IPS-15b (cell line): ENCODE results near the gene OPN4.

Experiments
- H3K27me3 ChIP-seq: one replicate; pipeline ENCODE4 v1.6.1; 2013; ENCODE audit warnings: low read length; ENCODE audit not compliant: control insufficient read depth, insufficient read depth
- H3K36me3 ChIP-seq: one replicate; pipeline ENCODE4 v1.6.1; 2013; ENCODE audit warnings: low read length; ENCODE audit not compliant: control insufficient read depth, insufficient read depth
- H3K4me1 ChIP-seq: one replicate; pipeline ENCODE4 v1.6.1; 2013; ENCODE audit warnings: mild to moderate bottlenecking, low read length; ENCODE audit not compliant: control insufficient read depth, insufficient read depth
- H3K4me3 ChIP-seq: one replicate; pipeline ENCODE4 v1.5.1; 2013; ENCODE audit warnings: low read depth, low read length
- H3K9ac ChIP-seq: one replicate; pipeline ENCODE4 v1.6.1; 2013; ENCODE audit warnings: low read depth, mild to moderate bottlenecking, low read length
- H3K9me3 ChIP-seq: one replicate; pipeline ENCODE4 v1.6.1; 2013; ENCODE audit warnings: mild to moderate bottlenecking, low read length; ENCODE audit not compliant: control insufficient read depth, insufficient read depth

Gene OPN4

GRCh38 chr10:86657396-86658011 is 3.2 kb downstream of the OPN4 start:
- Histone ChIP-seq H3K4me3 (no peak overlapping the region), H3K4me1 (no peaks in the 10 kb centered on the region), H3K36me3 (no peaks in the 10 kb centered on the region), H3K9me3 (no peaks in the 10 kb centered on the region), H3K9ac (no peak overlapping the region), H3K27me3 (no peaks in the 10 kb centered on the region)

- Histone ChIP-seq H3K9ac (no peak overlapping the region), H3K4me3 (no peak overlapping the region), H3K36me3 (no peaks in the 10 kb centered on the region), H3K9me3 (no peaks in the 10 kb centered on the region), H3K4me1 (no peaks in the 10 kb centered on the region), H3K27me3 (no peaks in the 10 kb centered on the region)
Observed at GRCh38 chr10:86658261-86658741, 4.0 kb downstream of the OPN4 start.

- no peaks in the 10 kb centered on the region for H3K36me3 ChIP-seq
- no peaks in the 10 kb centered on the region for H3K4me1 ChIP-seq
- H3K4me3 ChIP-seq, result no peak overlapping the region
- no peaks in the 10 kb centered on the region for H3K27me3 ChIP-seq
- H3K9me3 ChIP-seq, result no peaks in the 10 kb centered on the region
- H3K9ac ChIP-seq, result no peak overlapping the region
Observed at GRCh38 chr10:86658751-86659150, 4.4 kb downstream of the OPN4 start.

- Histone ChIP-seq H3K4me3 (no peak overlapping the region), H3K4me1 (no peaks in the 10 kb centered on the region), H3K9ac (no peak overlapping the region), H3K27me3 (no peaks in the 10 kb centered on the region), H3K36me3 (no peaks in the 10 kb centered on the region), H3K9me3 (no peaks in the 10 kb centered on the region)
Observed at GRCh38 chr10:86659161-86659691, 4.9 kb downstream of the OPN4 start.

GRCh38 chr10:86659721-86660453 is 5.5 kb downstream of the OPN4 start:
- H3K4me1 ChIP-seq, result no peaks in the 10 kb centered on the region
- no peak overlapping the region for H3K4me3 ChIP-seq
- H3K36me3 ChIP-seq, result no peaks in the 10 kb centered on the region
- H3K27me3 ChIP-seq, result no peaks in the 10 kb centered on the region
- H3K9ac ChIP-seq, result no peak overlapping the region
- no peaks in the 10 kb centered on the region for H3K9me3 ChIP-seq

GRCh38 chr10:86661161-86662025 is 7.0 kb downstream of the OPN4 start:
- Histone ChIP-seq H3K9me3 (no peaks in the 10 kb centered on the region), H3K9ac (peak overlapping the region; percentile 47), H3K4me3 (no peak overlapping the region), H3K4me1 (no peaks in the 10 kb centered on the region), H3K27me3 (no peaks in the 10 kb centered on the region), H3K36me3 (no peaks in the 10 kb centered on the region)

- Histone ChIP-seq H3K9me3 (no peaks in the 10 kb centered on the region), H3K4me1 (no peaks in the 10 kb centered on the region), H3K9ac (no peak overlapping the region), H3K4me3 (no peak overlapping the region), H3K27me3 (no peaks in the 10 kb centered on the region), H3K36me3 (no peaks in the 10 kb centered on the region)
Observed at GRCh38 chr10:86662186-86663045, 8.1 kb downstream of the OPN4 start.

- H3K4me1 ChIP-seq, result no peaks in the 10 kb centered on the region
- H3K9ac ChIP-seq, result no peak overlapping the region
- no peak overlapping the region for H3K4me3 ChIP-seq
- H3K27me3 ChIP-seq, result no peaks in the 10 kb centered on the region
- no peaks in the 10 kb centered on the region for H3K9me3 ChIP-seq
- H3K36me3 ChIP-seq, result no peaks in the 10 kb centered on the region
Observed at GRCh38 chr10:86663046-86663345, 8.6 kb downstream of the OPN4 start.

GRCh38 chr10:86663576-86664339 is 9.4 kb downstream of the OPN4 start:
- Histone ChIP-seq H3K4me1 (no peaks in the 10 kb centered on the region), H3K36me3 (no peaks in the 10 kb centered on the region), H3K27me3 (no peaks in the 10 kb centered on the region), H3K9ac (no peak overlapping the region), H3K4me3 (no peak overlapping the region), H3K9me3 (no peaks in the 10 kb centered on the region)

- no peak overlapping the region for H3K4me3 ChIP-seq
- H3K4me1 ChIP-seq, result no peaks in the 10 kb centered on the region
- no peak overlapping the region for H3K9ac ChIP-seq
- H3K9me3 ChIP-seq, result no peaks in the 10 kb centered on the region
- no peaks in the 10 kb centered on the region for H3K36me3 ChIP-seq
- no peaks in the 10 kb centered on the region for H3K27me3 ChIP-seq
Observed at GRCh38 chr10:86664341-86665217, 10.2 kb downstream of the OPN4 start.
